Measurements from ENCODE around the gene IFNGR1. TPM values are rescaled to one million over a fixed set of nuclear protein-coding genes. Genes with fewer than 3 reads are reported as not detected.

IFNGR1 gene
- total RNA-seq, 2 donors from 2014 or later: 58.2 to 131 TPM

- H3K4me3 ChIP-seq: no peak overlapping the region
- no peak for DNase-seq
- peaks cover under 1% of the 10 kb centered on the region for H3K4me1 ChIP-seq
- no peaks in the 10 kb centered on the region for H3K9me3 ChIP-seq
- intact Hi-C loops (cut with DNase I): no loop called here
- no peaks in the 10 kb centered on the region for H3K36me3 ChIP-seq
- peak overlapping the region; percentile 56 for H3K27ac ChIP-seq
- no peaks in the 10 kb centered on the region for H3K27me3 ChIP-seq
- no peak overlapping the region for H3K9ac ChIP-seq (ENCODE audit: low read depth in 2 of 2, low read length in 2 of 2)
- no peak for TF ChIP-seq CTCF (IDR thresholded peaks at IDR 0.05)
These were observed 3.2 kb upstream of the IFNGR1 start for GRCh38 chr6:137222381-137222780.

- Histone ChIP-seq H3K4me1 (peaks cover 7% of the 10 kb centered on the region), H3K9me3 (no peaks in the 10 kb centered on the region), H3K9ac (ENCODE audit: low read depth in 2 of 2, low read length in 2 of 2) (peak overlapping the region in 1 of 2 donors; percentile 99), H3K27me3 (no peaks in the 10 kb centered on the region), H3K4me3 (peak overlapping the region; percentile 70), H3K36me3 (no peaks in the 10 kb centered on the region), H3K27ac (peak overlapping the region; percentile 96)
- intact Hi-C loops (cut with DNase I): no loop called here
- TF ChIP-seq CTCF (IDR thresholded peaks at IDR 0.05): no peak
- no peak for DNase-seq
These were observed 573 bp upstream of the IFNGR1 start for GRCh38 chr6:137219664-137220252.

GRCh38 chr6:137218473-137218916 lies 690 bp downstream of the IFNGR1 start:
- Histone ChIP-seq H3K4me1 (peaks cover 7% of the 10 kb centered on the region), H3K27ac (peak overlapping the region; percentile 96), H3K27me3 (no peaks in the 10 kb centered on the region), H3K36me3 (no peaks in the 10 kb centered on the region), H3K9ac (ENCODE audit: low read depth in 2 of 2, low read length in 2 of 2) (peak overlapping the region; percentile 98 to 99), H3K9me3 (no peaks in the 10 kb centered on the region), H3K4me3 (peak overlapping the region; percentile 70)
- no peak for TF ChIP-seq CTCF (IDR thresholded peaks at IDR 0.05)
- peak; percentile 57 for DNase-seq
- intact Hi-C loops (cut with DNase I): no loop called here

- TF ChIP-seq CTCF (IDR thresholded peaks at IDR 0.05): no peak
- peaks cover 7% of the 10 kb centered on the region for H3K4me1 ChIP-seq
These were observed 1.2 kb downstream of the IFNGR1 start for GRCh38 chr6:137217801-137218472.

GRCh38 chr6:137216875-137217553 lies 2.2 kb downstream of the IFNGR1 start:
- intact Hi-C loops (cut with DNase I): no loop called here
- no peak for DNase-seq
- Histone ChIP-seq H3K27me3 (no peaks in the 10 kb centered on the region), H3K4me3 (peak overlapping the region; percentile 70), H3K27ac (peak overlapping the region; percentile 96), H3K9ac (ENCODE audit: low read depth in 2 of 2, low read length in 2 of 2) (peak overlapping the region; percentile 16 to 99), H3K4me1 (peaks cover 7% of the 10 kb centered on the region), H3K9me3 (no peaks in the 10 kb centered on the region), H3K36me3 (no peaks in the 10 kb centered on the region)
- TF ChIP-seq CTCF (IDR thresholded peaks at IDR 0.05): no peak

More at GRCh38 chr6:137217801-137218472, 1.2 kb downstream of the IFNGR1 start:
- no peaks in the 10 kb centered on the region for H3K36me3 ChIP-seq
- H3K27me3 ChIP-seq: no peaks in the 10 kb centered on the region
- intact Hi-C loops (cut with DNase I): no loop called here
- H3K9ac ChIP-seq (ENCODE audit: low read depth in 2 of 2, low read length in 2 of 2): peak overlapping the region; percentile 98 to 99
- DNase-seq: peak; percentile 69
- H3K4me3 ChIP-seq: peak overlapping the region; percentile 70
- H3K27ac ChIP-seq: peak overlapping the region; percentile 96
- no peaks in the 10 kb centered on the region for H3K9me3 ChIP-seq
